KMS-11 (cell line): ENCODE results near the gene FXYD5.

Experiments
- H2AFZ ChIP-seq: fragments of 200-600 bp; sonication (generic); 2 replicates; pipeline ENCODE4 v1.6.1; 2016; ENCODE audit warnings: antibody characterized with exemption, mixed run types, low read depth
- H3K27ac ChIP-seq: fragments of 200-600 bp; sonication (generic); 2 replicates; pipeline ENCODE4 v1.6.1; 2016; ENCODE audit warnings: mild to moderate bottlenecking, mixed run types
- H3K27me3 ChIP-seq: fragments of 200-600 bp; sonication (generic); 2 replicates; pipeline ENCODE4 v1.6.1; 2017; ENCODE audit warnings: mild to moderate bottlenecking, low read depth, mixed run types, moderate library complexity; ENCODE audit not compliant: insufficient read depth
- H3K36me3 ChIP-seq: fragments of 200-600 bp; sonication (generic); 2 replicates; pipeline ENCODE4 v1.6.1; 2017; ENCODE audit warnings: mild to moderate bottlenecking, mixed run types; ENCODE audit not compliant: insufficient read depth
- H3K4me1 ChIP-seq: fragments of 200-600 bp; sonication (generic); 2 replicates; pipeline ENCODE4 v1.6.1; 2016; ENCODE audit warnings: mild to moderate bottlenecking, low read depth, mixed run types; ENCODE audit not compliant: poor library complexity, severe bottlenecking
- H3K4me2 ChIP-seq: fragments of 200-600 bp; sonication (generic); 2 replicates; pipeline ENCODE4 v1.7.0; 2016; ENCODE audit warnings: mild to moderate bottlenecking, mixed run types
- H3K4me3 ChIP-seq: fragments of 200-600 bp; sonication (generic); IDR thresholded peaks from 2 replicates; pipeline ENCODE4 v1.6.1; 2017; ENCODE audit warnings: low read depth, low read length, mixed read lengths; ENCODE audit not compliant: insufficient read depth
- H3K79me2 ChIP-seq: fragments of 200-600 bp; sonication (generic); 2 replicates; pipeline ENCODE4 v1.6.1; 2016; ENCODE audit warnings: low read depth, mixed run types; ENCODE audit not compliant: insufficient read depth
- H3K9ac ChIP-seq: fragments of 200-600 bp; sonication (generic); 2 replicates; pipeline ENCODE4 v1.6.1; 2016; ENCODE audit warnings: mild to moderate bottlenecking, mixed run types
- H4K20me1 ChIP-seq: fragments of 200-600 bp; sonication (generic); 2 replicates; pipeline ENCODE4 v1.6.1; 2016; ENCODE audit warnings: mild to moderate bottlenecking, mixed run types; ENCODE audit not compliant: insufficient read depth
- TF ChIP-seq, protein P1 (sequence below): fragments of 200-600 bp; sonication (generic); conservative IDR thresholded peaks from 2 replicates; pipeline ENCODE4 v1.6.1; 2017; ENCODE audit warnings: low read depth, mild to moderate bottlenecking, antibody characterized with exemption, low read length, moderate library complexity, mixed read lengths

Gene FXYD5

GRCh38 chr19:35153701-35154524 lies 622 bp upstream of the FXYD5 start:
- Histone ChIP-seq H3K4me1 (peaks cover 12% of the 10 kb centered on the region), H3K9ac (peak overlapping the region; percentile 73; the same call in 1 of the 2 replicates), H4K20me1 (no peaks in the 10 kb centered on the region), H3K36me3 (no peaks in the 10 kb centered on the region; the same call in 1 of the 2 replicates), H3K79me2 (peaks cover 21% of the 10 kb centered on the region), H3K4me3 (no peak overlapping the region), H2AFZ (peak overlapping the region; percentile 96), H3K4me2 (peak overlapping the region; percentile 86), H3K27ac (no peak overlapping the region), H3K27me3 (no peaks in the 10 kb centered on the region; the same call in 1 of the 2 replicates)
- TF ChIP-seq, protein P1, sequence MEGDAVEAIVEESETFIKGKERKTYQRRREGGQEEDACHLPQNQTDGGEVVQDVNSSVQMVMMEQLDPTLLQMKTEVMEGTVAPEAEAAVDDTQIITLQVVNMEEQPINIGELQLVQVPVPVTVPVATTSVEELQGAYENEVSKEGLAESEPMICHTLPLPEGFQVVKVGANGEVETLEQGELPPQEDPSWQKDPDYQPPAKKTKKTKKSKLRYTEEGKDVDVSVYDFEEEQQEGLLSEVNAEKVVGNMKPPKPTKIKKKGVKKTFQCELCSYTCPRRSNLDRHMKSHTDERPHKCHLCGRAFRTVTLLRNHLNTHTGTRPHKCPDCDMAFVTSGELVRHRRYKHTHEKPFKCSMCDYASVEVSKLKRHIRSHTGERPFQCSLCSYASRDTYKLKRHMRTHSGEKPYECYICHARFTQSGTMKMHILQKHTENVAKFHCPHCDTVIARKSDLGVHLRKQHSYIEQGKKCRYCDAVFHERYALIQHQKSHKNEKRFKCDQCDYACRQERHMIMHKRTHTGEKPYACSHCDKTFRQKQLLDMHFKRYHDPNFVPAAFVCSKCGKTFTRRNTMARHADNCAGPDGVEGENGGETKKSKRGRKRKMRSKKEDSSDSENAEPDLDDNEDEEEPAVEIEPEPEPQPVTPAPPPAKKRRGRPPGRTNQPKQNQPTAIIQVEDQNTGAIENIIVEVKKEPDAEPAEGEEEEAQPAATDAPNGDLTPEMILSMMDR = peak; percentile 67

DNA sequence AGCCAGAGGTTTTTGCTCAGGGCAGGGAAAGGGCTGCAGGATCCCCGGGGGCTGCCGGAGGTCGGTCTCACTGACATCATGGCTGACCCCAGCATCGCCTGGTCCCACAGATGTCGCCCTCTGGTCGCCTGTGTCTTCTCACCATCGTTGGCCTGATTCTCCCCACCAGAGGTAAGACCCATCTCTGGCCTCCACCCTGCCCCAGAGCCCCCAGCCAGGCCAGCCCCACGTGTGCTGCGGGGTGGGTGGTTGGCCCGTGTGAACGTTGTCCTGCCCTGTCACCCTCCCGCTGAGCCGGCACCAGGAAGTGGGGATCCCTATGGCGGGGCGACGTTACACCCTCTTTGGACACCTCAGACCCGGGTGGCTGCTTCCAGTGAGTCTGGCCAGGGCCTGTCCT lies 906 bp downstream of the FXYD5 start:
- Histone ChIP-seq H3K36me3 (peaks cover 4% of the 10 kb centered on the region; the same call in 1 of the 2 replicates), H3K27me3 (no peaks in the 10 kb centered on the region; the same call in 1 of the 2 replicates), H3K4me3 (peak overlapping the region; percentile 22), H3K4me2 (peak overlapping the region; percentile 86), H3K9ac (peak overlapping the region; percentile 73), H2AFZ (peak overlapping the region; percentile 96), H3K27ac (peak overlapping the region; percentile 19), H4K20me1 (no peaks in the 10 kb centered on the region), H3K79me2 (peaks cover 21% of the 10 kb centered on the region), H3K4me1 (peaks cover 12% of the 10 kb centered on the region)
- TF ChIP-seq, protein P1 = no peak

GRCh38 chr19:35155981-35156672 lies 1.6 kb downstream of the FXYD5 start:
- H3K27me3 ChIP-seq = no peaks in the 10 kb centered on the region; the same call in 1 of the 2 replicates
- peaks cover 12% of the 10 kb centered on the region for H3K4me1 ChIP-seq
- peak overlapping the region; percentile 73; the same call in 1 of the 2 replicates for H3K9ac ChIP-seq
- peaks cover 4% of the 10 kb centered on the region; the same call in 1 of the 2 replicates for H3K36me3 ChIP-seq
- peak overlapping the region; percentile 86 for H3K4me2 ChIP-seq
- H3K79me2 ChIP-seq = peaks cover 21% of the 10 kb centered on the region
- no peak overlapping the region for H2AFZ ChIP-seq
- H3K4me3 ChIP-seq = no peak overlapping the region
- no peak overlapping the region for H3K27ac ChIP-seq
- no peaks in the 10 kb centered on the region for H4K20me1 ChIP-seq
- TF ChIP-seq, protein P1 = no peak

GRCh38 chr19:35156673-35157014 lies 2.1 kb downstream of the FXYD5 start:
- Histone ChIP-seq H4K20me1 (no peaks in the 10 kb centered on the region), H3K4me2 (no peak overlapping the region), H3K27ac (no peak overlapping the region), H3K36me3 (peaks cover 4% of the 10 kb centered on the region; the same call in 1 of the 2 replicates), H3K27me3 (no peaks in the 10 kb centered on the region; the same call in 1 of the 2 replicates), H3K4me3 (no peak overlapping the region), H2AFZ (no peak overlapping the region), H3K9ac (no peak overlapping the region), H3K4me1 (peaks cover 12% of the 10 kb centered on the region), H3K79me2 (peaks cover 21% of the 10 kb centered on the region)
- TF ChIP-seq, protein P1 = no peak
